Activated T-cell treated with anti-CD3 and anti-CD28 coated beads, Interleukin-2, amount 50 U/mL, for 1 hour (primary cell): Measurements from ENCODE around the gene CCDC73.
"Not testable (repeated sequence)": the region's sequence is repeated elsewhere in the genome, so short reads cannot be mapped to it uniquely, and the experiment has no call there.

ENCODE experiments used
- DNase-seq: peaks from one replicate; pipeline ENCODE4 v3.0.0-alpha.2; 2020

CCDC73 gene

DNA sequence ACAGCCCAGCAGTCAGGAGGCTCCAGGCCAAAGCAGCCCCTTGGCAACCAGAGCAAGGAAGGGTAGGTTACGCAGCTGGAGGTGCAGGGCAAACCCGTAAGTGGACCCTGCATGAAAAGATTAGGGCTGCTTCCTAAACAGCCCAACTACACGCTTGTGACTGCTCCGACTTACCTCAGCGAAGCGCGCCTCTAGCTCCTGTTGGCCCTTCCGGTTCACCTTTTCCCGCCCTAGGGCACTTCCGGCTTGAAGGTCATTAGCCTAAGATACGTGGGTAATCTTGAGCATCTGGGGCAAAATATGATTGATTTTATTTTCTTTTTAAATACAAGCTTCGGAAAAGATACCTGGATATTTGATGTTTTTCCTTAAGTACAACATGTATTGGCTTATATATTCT, at the start of gene CCDC73:
Gene CCDC73, minus strand, starts transcription at position 224 of the 400 bp plus-strand sequence. CDS start 34,419 bp downstream, outside the sequence.
- DNase-seq = no peak

DNA sequence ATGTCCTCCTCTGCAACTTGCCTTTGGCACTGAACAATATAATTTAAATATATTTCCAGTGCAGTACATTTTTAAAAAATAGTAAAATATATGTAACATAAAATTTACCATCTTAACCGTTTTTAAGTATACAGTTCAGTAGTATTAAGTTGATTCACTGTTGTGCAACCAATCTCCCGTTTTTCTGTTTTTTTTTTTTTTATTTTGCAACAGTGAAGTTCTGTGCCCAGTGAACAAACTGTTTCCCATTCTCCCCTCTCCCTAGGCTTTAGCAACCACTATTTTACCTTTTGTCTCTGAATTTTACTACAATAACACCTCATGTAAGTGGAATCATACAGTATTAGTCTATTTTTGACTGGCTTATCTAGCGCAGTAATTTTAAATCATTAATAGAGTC, 49.1 kb upstream of the CCDC73 start:
- no peak for DNase-seq

DNA sequence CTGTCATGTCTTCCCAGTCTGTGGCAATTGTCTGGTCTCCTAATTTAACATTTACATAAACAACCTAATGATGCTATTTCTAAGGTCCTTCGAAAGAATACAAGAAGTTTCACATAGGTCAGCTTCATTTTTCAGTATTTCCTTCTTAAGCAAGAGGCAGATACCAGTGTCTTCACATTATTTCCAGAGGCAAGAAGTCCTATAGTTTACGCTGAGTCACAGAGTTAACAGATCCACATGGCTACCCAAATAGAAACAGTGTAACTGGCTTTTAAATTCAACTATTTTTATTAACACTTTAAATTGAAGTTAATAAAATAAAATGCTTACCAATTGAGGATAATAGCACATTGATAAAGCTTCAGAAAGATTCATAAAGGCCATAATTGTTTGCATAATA, 46.1 kb upstream of the CCDC73 start:
- DNase-seq = no peak

DNA sequence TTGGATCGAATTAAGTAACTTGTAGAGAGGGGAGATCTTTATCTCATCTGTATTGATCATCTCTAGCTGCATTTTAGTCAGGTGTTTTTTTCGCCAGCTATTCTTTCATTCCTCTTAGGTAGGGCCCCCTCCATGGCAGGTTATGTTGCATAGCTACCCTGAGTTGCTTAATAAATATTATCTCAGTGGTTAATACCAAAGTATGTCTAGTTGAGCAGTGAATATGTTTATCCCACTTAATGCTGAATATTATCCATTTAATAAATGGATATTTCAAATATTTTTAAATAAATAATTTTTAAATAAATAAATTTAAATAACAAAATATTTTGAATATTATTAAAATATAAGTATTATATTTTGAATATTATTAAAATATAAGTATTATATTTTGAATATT, 44.8 kb upstream of the CCDC73 start:
- DNase-seq = no peak

DNA sequence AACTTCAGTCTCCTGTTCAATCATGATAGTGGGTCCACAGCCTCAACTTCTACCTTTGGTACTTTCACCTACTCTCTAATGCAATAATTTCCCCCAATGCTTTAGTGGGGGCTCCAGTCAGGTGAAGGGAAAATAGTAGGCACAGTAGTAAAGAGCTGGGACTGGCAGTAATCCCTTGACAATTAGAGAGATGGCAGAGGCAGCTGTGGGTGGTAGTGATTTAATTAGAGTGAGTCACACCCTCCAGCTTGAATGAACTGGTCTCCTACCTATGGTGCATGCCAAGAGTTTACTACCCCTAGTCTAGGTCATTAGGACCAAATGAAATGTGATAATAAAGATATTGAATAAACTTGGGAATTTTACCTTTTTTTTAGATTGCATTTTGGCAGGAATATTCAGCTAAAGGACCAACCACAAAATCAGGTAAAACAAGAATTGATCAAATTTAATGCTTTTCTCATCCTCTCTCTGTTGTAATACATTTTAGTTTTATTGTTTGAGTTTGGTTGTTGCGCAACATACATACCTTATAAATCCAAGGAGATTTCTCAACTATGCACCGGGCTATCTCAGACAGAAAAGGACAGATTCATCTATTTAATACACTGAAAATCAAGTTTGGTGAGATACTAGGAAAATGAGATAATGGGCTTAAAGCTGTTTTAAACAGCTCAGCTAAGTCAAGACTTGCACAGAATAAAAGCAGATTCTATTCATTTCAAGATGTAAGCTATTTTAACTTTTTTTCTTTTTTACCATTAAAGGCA, 44.2 kb upstream of the CCDC73 start:
- no peak for DNase-seq

DNA sequence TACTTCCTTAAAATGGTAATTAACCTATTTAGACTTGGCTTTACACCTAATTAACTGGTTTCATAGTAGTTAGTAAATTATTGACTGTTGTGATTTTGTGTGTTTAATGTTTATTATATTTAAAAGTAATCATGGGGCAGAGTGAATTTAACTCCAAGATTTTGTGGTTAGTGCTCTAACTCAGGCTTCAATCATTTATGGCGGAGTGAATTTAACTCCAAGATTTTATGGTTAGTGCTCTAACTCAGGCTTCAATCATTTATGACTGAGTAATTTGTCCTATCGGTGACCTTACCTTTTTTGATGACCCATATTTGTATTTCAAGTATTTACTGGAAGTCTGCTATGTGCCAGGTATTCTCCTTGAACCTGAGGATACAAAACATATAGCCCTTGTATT, 42.5 kb upstream of the CCDC73 start:
- DNase-seq = no peak

DNA sequence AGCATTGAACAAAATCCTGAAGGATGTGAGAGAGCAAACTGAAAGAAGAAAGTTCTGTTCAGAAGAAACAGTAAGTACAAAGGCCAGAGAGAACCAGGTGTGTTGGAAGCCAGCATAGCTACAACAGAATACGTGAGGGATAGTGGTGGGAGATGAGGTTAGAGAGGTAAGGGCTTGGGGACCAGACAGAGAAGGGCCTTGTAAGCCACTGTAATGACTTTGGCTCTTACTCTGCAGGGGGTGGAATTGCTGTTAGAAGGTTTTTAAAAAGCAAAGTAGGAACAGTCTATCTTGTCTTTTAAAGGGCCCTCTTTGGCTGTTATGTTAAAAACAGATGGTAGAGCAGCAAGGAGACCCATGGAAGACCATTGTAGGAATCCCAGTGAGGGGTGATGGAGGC, 39.5 kb upstream of the CCDC73 start:
- no peak for DNase-seq

DNA sequence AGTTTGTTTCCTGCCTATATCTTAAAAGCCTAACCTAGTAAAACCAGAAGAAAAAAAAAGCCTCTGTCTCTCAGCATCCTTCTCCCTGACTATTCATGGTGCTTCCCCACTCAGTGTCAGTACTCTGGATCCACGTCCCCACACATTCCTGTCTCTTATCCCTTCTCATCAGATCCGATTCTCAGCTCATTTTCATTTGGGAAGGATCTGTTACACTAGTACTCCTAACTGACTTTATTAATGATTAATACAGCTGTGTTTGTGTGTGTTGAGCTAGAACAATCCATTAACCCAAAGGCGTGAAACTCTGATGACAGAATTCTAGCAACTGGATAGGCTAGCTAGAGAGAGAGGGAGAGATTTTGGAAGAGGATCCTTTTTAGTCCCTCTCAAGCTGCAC, 36.8 kb upstream of the CCDC73 start:
- DNase-seq = no peak

DNA sequence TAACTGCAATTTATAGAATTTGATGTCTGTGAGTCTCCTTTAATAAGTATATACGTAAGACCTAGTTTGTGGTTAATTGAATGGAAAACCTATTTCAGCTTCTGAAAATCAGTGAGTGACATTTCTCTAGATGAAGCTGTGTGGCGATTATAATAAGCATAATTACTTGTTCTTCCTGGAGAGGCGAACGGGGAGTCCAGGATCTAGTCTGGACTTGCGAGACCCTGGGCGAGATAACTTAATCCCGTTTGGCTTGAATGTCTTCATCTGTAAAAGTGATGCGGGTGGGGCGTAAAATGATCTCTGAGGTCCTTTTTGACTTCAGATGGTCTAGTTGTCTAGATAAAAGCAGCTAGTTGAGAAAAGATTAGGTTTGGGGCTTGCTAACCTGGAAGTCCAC, 36.3 kb upstream of the CCDC73 start:
- DNase-seq = no peak

DNA sequence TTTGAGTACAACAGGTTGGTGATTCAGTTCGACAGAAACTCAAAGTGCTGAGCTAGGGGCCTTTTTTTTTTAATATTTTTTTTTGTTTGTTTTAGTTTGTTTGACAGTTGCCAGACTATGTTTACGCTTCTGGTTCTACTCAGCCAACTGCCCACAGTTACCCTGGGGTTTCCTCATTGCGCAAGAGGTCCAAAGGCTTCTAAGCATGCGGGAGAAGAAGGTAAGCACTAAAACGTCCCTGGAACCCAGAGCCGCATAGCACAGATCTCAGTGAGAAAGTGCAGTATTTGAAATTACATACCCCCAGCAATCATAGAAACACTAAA, 35.9 kb upstream of the CCDC73 start:
- DNase-seq = no peak

DNA sequence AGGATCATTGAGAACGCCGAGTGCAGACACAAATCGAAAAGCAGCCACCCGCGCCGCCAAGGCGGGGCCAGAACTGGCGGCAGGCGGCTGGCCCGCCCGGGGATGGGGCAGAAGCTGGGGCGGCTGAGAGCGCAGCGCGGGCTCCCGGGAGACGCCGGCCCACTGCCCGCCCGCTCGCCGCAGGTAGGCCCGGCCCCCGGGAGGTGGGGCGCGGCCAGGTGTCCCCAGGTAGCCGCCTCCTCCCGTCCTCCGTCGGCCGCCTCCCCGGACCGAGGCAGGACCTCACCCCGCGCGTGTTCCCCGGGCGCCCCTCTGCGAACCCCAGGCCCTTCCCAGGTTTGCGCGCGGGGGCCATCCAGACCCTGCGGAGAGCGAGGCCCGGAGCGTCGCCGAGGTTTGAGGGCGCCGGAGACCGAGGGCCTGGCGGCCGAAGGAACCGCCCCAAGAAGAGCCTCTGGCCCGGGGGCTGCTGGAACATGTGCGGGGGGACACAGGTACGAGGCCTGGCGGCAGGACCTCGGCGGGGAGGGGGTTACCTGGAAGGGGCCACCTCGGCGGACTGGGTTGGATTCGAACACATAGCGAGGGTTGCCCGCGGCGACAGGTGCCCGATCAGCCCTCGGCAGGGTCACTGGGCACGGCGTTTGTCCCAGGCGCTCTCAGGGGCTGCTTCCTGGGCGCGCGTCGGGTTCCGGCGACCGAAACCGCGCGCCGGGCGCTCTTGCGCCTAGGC, 35.4 kb upstream of the CCDC73 start, which contains the start of gene PRRG4:
Gene PRRG4, plus strand, starts transcription at position 248 of the 733 bp plus-strand sequence. CDS start 603 bp downstream, outside the sequence.
- peak; percentile 27 for DNase-seq

DNA sequence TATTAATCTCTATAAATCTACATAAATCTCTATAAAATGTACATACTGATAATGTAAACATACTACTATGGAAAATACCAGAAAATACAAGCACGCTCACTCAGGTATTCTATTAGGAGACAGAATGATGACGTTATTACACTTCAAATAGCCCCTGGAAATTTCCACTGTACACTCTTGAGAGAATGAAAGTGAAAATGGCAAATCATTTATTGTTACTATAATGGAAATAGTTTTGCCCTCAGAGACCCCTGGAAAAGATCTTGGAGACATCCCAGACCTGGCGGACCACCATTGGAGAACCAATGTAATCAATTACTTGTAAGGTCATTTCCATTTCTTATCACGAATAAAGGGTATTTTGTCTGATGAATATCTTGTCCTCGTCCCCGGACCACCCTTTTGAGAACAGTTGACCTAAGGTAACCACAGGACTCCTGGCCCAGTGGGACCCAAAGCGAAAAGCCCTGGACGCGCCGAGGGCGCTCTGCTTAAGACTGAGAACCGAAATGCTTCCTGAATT, 34.8 kb upstream of the CCDC73 start:
- DNase-seq = no peak

DNA sequence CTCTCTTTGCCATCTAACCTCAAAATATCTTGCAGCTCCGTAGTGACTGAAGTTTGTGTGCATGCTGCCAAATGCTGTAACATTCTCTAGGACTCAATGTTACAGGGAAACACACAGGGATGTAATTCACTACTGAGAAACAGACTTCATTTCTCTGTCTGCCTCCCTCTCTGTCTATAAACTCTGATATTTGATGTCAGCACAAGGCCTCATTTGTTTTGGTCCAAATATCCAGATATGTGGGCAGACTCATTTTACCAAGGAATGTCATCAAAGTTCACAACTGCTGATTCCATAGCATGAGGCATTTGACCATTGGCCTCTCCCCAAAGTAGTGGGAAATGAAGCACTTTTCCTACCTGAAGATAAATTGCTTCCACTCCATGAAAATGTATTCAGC, 32.8 kb upstream of the CCDC73 start:
- no peak for DNase-seq

DNA sequence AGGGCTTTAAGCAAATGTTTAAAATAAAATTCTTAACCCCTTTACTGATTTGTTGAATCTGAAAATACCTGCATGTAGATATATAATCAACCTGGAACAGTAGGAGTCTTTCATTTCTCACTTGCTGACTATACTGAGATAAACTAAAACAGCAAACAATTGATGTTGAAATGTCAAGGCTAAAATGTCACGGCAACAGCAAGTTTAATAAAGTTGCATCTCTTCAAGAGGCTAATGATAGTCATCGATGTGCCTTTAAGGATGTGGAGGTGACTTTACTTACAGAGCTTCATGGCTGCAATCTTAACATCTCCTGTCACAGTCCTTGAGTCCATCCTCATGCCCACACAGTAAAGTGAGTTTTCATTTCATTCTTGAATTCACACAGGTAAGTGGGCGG, 31.7 kb upstream of the CCDC73 start:
- no peak for DNase-seq

DNA sequence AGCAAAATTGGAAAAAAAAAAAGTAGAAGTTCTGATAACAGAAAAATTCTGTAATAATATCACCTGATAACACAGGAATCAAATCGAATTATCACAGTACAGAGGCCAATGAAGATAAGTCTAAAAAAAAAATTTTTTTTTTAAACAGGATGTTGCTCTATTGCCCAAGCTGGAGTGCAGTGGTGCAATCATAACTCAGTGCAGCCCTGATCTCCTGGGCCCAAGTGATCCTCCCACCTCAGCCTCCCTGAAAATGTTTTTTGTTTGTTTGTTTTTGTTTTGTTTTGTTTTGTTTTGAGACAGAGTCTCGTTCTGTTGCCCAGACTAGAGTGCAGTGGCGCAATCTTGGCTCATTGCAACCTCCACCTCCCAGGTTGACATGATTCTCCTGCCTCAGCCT, 29.2 kb upstream of the CCDC73 start:
- not testable (repeated sequence) for DNase-seq

DNA sequence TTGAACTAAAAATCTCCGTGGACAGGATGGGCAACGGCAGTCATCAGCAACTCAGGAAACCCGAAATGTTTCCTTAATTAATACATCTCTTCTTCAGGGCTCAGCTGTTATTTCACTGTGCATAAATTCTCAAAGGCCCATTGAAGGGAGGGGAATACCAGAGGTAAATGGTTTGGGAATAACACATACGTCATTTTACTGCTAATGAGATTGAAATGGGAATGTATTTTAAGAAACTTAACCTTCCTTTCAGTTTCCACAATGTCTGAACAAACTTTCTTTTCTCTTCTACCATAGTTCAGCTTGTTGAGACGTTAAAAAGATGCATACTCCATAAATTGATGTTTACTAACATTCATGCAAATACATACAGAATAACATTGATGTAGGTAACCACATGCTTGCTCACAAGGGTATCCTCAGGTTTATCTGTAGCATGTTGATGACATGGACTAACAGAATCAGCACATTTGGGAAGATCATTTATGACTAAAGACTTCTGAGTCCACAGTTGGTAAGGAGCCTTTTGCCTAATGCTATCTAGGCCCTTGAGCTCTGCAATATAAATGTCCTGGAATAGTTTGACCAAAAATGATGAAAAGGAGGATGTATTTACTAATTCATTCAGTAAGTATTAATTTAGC, 27.6 kb upstream of the CCDC73 start:
- DNase-seq = no peak

DNA sequence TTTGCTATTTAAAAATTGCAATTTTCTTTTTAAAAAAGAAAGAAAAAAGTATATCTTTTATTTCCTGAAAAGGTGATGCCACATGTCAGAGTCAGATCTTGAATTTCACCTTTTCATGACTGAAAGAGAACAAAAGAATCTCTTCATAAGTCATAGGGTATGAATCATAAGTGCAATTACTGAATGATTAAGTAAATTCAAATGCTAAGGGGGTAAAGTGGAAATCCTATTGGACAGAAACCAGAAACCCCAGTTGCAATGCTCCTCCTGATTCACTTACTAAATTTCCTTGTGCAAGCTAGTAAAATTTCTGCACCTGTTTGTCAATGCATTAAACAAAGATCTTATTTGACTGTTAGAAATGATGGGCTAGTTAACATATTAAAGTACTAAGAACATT, 27.1 kb upstream of the CCDC73 start:
- no peak for DNase-seq

DNA sequence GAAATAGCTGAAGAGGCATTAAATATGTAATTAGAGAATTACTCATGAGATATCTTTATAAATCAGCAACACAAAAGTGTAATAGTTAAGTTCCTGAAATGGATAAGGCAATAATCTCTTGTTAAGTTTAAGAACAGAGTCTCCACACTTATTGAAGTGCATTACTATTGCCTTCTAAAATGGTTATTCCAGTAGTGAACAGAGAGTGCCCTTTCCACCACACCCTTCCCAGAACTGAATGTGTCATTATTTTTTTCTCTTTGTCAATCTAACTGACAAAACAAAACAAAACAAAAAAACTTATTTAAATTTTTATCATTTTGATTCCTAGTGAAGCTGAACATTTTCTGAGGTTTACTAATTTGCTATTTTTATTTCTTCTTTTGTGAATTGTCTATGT, 26.0 kb upstream of the CCDC73 start:
- no peak for DNase-seq

DNA sequence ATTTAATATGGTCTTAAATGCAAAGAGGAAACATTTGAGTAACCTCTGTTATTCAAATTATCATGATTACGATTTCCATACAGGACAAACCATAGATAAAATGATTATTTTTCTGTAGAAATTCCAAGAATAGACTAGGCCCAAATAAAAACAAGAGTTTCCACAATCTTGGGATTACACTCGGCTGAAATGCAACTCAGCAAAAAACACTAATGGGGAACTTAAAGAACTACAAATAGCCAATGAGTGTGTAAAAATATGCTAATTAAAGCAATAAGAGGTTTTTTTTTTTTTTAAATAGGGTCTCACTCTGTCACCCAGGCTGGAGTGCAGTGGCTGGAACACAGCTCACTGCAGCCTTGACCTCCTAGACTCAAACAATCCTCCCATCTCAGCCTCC, 24.7 kb upstream of the CCDC73 start:
- DNase-seq = no peak

DNA sequence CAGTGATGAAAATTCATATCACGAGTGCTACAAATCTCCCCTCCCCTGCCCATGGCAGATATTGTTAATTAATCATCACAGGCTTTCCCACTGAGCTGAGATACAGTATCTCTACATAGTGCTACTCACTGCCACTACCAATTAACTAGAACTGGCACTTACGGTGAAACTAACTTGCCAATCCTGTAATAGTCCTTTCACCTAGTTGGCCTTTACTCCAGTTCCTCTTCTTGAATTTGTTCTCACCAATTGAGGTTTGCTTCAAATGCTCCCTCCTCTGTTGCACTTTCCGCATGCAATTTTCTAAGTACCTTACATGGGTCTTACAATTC, 23.4 kb upstream of the CCDC73 start:
- no peak for DNase-seq

DNA sequence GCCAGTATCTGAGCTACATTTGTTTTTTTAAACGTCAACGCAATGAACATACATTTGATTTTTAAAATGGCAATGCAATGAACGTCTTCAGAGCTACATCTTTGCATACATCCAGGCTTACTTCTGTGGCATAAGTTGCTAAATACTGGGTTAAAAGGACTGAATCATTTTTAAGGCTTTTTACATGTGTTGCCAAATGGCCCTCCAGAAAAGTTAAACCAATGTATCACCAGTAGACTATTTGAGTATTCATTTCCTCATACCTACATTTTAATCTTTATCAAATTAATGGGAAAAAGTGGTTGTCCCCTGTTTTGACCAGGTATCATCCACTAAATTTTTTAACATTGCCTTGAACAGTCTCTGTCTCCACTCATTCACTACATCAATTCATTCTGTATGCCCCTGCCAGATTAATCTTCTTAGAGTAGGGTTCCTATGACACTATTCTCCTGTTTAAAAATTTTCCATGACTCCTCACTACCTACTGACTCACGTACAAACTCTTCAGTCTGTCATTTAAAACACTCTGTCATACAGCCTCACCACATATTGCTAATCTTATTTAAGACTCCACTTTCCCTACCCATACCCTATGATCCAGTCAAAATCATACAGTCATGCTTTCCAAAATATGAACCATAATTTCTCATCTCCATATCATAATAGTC, 22.9 kb upstream of the CCDC73 start:
- DNase-seq = no peak

DNA sequence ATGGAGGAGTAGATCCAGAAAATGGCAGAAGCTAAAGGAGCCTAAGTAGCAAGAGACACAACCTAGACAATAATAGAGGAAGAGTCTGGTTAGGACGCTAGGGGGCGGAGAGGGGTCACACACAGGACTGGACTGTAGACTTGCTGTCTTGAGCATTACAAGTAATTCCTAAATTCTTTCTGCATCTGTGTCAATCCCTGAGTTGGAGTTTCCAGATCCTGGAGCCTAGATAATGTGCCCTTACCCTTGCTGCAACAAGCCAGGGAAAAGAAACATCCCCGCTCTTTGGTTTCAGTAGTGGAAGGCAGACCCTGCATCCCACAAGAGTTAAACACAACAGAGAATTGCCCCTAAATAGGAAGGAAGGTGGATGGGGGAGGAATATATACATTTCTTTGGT, 14.9 kb upstream of the CCDC73 start:
- no peak for DNase-seq

DNA sequence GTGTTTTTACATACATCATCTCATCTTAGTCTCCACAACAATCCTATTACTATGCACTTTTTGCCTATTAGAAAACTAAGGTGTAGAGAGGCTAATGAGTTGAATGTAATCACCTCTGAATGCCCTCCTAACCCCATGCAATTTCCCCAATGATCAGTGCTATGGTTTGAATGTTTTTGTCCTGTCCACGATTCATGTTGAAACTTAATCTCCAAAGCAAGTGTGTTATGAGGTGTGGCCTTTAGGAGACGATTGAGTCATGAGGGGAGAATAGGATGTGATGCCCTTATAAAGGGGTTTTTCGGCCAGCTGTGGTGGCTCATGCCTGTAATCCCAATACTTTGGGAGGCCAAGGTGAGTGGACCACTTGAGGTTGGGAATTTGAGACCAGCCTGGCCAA, 2.0 kb upstream of the CCDC73 start:
- DNase-seq = no peak
